Fibroblast of the aortic adventitia (primary cell): Measurements from ENCODE around the gene ABAT. TPM values are rescaled to one million over a fixed set of nuclear protein-coding genes. Genes with fewer than 3 reads are reported as not detected.
"Not testable (repeated sequence)": the region's sequence is repeated elsewhere in the genome, so short reads cannot be mapped to it uniquely, and the experiment has no call there.

Experiments
- DNase-seq: peaks from one replicate; pipeline ENCODE4 v3.0.0-alpha.2; 2010; ENCODE audit warnings: low read depth
- H3K4me3 ChIP-seq: 2 replicates; pipeline ENCODE4 v1.5.1; 2011; ENCODE audit warnings: low read depth, mild to moderate bottlenecking, control low read depth, low read length, moderate library complexity
- total RNA-seq: library from RNA; depleted of rRNA; stranded (reverse); fragments of >200 nt; gene quantifications from 2 replicates; pipeline ENCODE4 v1.2.3, GENCODE V29; 2012; ENCODE audit warnings: low replicate concordance
- TF ChIP-seq, protein P1 (sequence below): IDR thresholded peaks from 2 replicates; pipeline ENCODE4 v1.5.1; 2011; ENCODE audit warnings: mild to moderate bottlenecking, low read length, control low read depth, inconsistent platforms; ENCODE audit not compliant: insufficient read depth

ABAT gene
- total RNA-seq, 1 donor: 1.4 TPM

DNA sequence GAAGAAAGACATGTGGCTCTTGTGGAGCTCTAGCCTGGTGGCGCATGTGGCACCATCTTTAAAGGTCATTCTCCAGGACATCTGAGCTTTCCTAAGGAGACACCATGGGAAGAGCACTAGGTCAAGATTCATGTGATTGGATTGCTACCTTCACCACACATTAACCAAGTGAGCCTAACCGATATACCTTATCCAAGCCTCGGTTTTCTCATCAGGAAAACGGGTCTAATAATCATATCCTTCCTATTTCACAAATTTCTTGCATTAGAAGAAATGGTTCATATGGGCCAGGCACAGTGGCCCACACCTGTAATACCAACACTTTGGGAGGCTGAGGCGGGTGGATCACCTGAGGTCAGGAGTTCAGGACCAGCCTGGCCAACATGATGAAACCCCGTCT is 64.7 kb downstream of the ABAT start:
- DNase-seq: no peak
- TF ChIP-seq, protein P1, sequence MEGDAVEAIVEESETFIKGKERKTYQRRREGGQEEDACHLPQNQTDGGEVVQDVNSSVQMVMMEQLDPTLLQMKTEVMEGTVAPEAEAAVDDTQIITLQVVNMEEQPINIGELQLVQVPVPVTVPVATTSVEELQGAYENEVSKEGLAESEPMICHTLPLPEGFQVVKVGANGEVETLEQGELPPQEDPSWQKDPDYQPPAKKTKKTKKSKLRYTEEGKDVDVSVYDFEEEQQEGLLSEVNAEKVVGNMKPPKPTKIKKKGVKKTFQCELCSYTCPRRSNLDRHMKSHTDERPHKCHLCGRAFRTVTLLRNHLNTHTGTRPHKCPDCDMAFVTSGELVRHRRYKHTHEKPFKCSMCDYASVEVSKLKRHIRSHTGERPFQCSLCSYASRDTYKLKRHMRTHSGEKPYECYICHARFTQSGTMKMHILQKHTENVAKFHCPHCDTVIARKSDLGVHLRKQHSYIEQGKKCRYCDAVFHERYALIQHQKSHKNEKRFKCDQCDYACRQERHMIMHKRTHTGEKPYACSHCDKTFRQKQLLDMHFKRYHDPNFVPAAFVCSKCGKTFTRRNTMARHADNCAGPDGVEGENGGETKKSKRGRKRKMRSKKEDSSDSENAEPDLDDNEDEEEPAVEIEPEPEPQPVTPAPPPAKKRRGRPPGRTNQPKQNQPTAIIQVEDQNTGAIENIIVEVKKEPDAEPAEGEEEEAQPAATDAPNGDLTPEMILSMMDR: no peak
- no peak overlapping the region for H3K4me3 ChIP-seq

- TF ChIP-seq, protein P1: no peak
- H3K4me3 ChIP-seq: no peak overlapping the region
- DNase-seq: no peak
Measured at GRCh38 chr16:8739989-8740704, 65.7 kb downstream of the ABAT start.

- no peak overlapping the region for H3K4me3 ChIP-seq
- no peak for DNase-seq
- TF ChIP-seq, protein P1: no peak
Measured at GRCh38 chr16:8740775-8741355, 66.4 kb downstream of the ABAT start.

- TF ChIP-seq, protein P1: no peak
- DNase-seq: no peak
- no peak overlapping the region for H3K4me3 ChIP-seq
Measured at GRCh38 chr16:8741636-8742035, 67.2 kb downstream of the ABAT start.

DNA sequence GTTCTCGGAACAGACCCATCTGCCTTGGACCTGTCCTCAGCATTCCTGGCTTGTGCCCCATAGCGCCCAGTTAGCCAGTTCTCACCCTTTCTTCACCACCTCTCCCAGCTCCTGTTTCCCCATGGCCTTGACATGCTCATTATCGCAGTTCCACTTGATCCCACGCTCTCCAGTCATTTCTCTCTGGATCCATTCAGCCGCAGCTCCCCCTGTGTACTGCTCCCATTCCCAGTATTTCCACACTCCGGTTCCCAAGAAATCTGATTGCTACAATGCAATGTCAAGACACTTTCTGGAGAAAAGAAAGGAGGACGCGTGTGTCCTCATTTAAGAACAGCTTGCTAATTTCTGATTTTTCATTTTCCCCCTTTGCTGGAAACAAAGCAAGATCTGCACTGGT is 67.7 kb downstream of the ABAT start:
- no peak overlapping the region for H3K4me3 ChIP-seq
- TF ChIP-seq, protein P1: no peak
- no peak for DNase-seq

- not testable (repeated sequence) for DNase-seq, H3K4me3 ChIP-seq
Measured at GRCh38 chr16:8748944-8749343, 74.5 kb downstream of the ABAT start.

- peak; percentile 70 for DNase-seq
- H3K4me3 ChIP-seq: no peak overlapping the region
- TF ChIP-seq, protein P1: no peak
Measured at GRCh38 chr16:8751481-8752311, 77.3 kb downstream of the ABAT start.
